H4 (cell line): ENCODE measurements around the gene MRPL17. TPM values are rescaled to one million over a fixed set of nuclear protein-coding genes. Genes with fewer than 3 reads are reported as not detected.

ENCODE experiments used
- DNase-seq: peaks from one replicate; pipeline ENCODE4 v3.0.0-alpha.2; 2015; ENCODE audit warnings: low spot score
- total RNA-seq: library from RNA; depleted of rRNA; stranded (reverse); fragments of >200 nt; shearing (Covaris generic); gene quantifications from 2 replicates; pipeline ENCODE4 v1.2.3, GENCODE V29; 2014

MRPL17 gene
- total RNA-seq, 1 experiment from 2014 or later: 98.8 TPM

- no peak for DNase-seq
Measured at GRCh38 chr11:6682591-6682935, 577 bp downstream of the MRPL17 start.

- DNase-seq: peak; percentile 17
Measured at GRCh38 chr11:6681949-6682348, 1.2 kb downstream of the MRPL17 start.

GRCh38 chr11:6681505-6681904 lies 1.6 kb downstream of the MRPL17 start:
- no peak for DNase-seq

- no peak for DNase-seq
Measured at GRCh38 chr11:6677018-6677417, 6.1 kb downstream of the MRPL17 start.

- DNase-seq: no peak
Measured at GRCh38 chr11:6674862-6675261, 8.3 kb downstream of the MRPL17 start.

DNA sequence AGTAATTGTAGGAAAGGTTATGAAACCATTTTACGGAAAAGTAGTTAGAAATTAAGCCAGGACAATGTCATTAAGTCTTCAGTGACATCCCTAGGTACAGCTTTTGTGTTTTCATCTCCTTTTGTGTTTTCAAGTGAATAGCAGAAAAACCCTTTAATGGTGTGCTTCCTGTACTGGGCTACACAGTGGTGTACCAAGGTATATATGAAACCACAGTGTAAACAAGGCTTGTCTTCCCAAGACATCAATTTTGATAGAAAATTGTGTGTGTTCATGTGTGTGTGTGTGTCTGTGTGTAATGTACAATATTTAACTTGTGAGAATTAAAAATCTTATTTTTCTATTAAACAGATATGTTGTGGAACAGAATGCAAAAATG lies 8.9 kb downstream of the MRPL17 start:
- DNase-seq: no peak

GRCh38 chr11:6673523-6674218 lies 9.5 kb downstream of the MRPL17 start:
- DNase-seq: no peak

DNA sequence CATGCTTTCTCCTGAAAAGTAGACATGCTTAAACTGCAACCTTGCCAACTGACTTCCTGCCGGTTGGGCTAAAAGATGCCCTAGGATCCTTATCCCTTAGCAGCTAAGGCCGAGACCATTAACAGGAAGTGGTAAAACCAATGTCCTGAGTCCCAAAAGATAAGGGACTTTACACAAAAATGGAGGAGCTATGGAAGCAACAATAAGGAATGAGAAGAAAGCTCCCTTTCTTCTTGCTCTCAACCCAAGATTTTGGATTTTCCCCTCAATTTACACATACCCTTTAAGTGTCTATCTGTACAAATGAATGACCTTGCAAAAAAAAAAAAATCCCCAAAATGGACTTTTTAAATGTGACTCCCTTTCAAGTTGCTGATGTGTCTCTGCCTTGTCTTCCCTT lies 11.1 kb downstream of the MRPL17 start:
- DNase-seq: no peak

DNA sequence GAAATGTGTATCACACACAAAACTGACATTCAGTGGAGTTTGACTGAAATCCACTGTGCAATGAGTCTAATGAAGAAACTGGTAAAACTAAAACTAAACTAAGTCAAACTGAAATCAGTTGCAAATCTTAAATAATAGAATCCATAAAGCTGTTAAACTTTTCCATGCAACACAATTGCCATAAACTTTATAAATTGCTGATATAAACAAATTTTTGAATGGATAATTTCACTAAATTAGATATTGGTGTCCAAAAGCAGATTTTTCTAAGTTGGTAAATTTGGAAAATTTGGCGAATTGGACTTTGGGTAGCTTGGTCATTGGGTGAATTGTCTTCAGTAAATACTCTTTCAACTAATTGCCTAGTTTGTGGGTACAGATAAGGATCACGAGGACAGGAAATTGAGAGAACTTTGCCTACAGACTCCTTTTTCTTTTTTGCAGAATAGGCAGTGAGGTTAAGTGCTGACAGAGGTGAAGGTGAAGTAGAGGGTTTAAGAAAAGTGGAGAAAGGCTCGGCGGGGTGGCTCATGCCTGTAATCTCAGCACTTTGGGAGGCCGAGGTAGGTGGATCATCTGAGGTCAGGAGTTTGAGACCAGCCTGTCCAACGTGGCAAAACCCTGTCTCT lies 12.8 kb downstream of the MRPL17 start:
- no peak for DNase-seq

GRCh38 chr11:6667733-6668374 lies 15.3 kb downstream of the MRPL17 start:
- DNase-seq: no peak

- DNase-seq: no peak
Measured at GRCh38 chr11:6666302-6667183, 16.6 kb downstream of the MRPL17 start.

GRCh38 chr11:6664551-6664950 lies 18.6 kb downstream of the MRPL17 start:
- DNase-seq: no peak

DNA sequence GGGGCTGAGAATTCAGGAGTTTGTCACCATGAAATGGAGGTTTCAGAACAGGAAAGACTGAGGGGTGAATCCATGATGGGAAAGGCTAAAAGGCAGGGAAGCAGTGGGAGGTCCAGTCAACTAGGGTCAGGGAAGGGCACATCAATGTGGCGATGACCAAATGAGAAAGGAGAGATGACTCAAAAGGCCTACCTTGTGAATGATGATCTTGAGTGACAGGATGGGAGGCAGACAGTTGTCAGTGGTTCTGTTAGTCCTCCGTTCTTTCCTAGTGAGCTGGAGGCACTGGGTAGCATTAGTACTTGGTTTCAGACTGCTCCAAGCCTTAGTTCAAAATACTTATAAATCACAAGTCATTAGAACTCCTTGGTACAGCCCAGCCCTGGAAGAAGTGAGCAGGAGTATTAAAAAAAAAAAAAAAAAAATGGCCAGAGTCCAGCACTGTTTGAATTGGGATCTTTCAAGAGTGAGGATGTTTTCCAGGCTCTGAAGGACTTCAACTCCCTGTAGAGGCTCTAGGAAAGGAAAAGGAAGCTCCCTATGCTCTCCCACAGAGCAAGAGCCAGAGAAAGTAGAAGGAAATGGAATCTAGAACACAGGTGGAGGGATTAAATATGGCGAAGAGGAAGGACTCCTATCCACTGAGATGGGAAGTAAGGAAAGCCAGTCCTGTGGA lies 19.2 kb downstream of the MRPL17 start:
- DNase-seq: no peak

DNA sequence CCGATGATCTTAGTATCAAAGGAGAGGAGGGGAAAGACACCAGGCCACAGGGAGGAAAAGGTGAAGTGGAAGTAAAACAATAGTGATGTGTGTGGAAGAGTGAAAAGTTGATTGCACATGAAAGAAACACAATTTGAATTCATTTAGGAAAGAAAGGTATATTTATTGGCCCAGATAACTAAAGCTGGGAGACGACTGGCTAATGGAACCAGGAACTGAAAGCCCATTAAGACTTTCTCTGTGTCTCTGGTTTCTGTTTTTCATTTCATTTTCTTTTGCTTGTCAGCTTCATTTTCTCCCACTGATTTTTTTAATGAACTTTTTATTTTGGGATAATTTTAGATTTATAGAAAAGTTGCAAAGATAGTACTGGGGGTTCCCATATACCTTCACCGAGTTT lies 22.4 kb downstream of the MRPL17 start:
- no peak for DNase-seq

DNA sequence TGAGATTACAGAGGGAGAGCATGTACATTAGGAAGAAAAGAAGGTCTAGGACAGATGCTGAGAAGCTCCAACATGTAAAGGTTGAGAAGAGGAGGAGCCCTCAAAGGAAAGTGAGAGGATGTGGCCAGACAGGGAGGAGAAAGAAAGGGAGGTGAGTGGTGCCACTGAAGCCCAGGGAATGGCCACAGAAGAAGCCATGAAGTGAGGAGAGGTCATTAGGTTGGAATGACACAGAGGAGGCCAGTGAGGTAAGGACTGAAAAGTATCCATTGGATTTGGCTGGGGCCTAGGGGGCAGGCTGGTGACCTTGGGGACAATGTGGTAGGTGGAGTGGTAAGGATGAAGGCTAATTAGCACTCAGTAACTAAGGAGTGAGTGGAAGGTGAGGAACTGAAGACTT lies 24.5 kb downstream of the MRPL17 start:
- no peak for DNase-seq

DNA sequence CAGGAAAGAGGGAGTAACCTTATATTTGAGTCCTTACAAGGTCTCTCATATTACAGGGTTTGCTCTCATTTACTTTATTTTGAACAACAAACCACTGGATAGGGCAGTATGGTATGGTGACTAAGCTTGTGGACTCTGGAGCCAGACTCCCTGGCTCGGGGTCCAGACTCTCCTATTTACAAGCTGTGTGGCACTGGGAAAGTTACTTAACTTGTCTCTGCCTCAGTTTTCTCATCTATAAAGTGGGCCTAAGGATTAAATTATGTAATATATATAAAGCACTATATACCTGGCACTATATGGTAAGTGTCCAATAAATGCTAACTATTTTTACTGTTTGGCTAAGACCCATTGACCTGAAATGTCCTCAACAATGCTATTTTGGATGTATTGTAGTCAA lies 25.8 kb downstream of the MRPL17 start:
- no peak for DNase-seq

DNA sequence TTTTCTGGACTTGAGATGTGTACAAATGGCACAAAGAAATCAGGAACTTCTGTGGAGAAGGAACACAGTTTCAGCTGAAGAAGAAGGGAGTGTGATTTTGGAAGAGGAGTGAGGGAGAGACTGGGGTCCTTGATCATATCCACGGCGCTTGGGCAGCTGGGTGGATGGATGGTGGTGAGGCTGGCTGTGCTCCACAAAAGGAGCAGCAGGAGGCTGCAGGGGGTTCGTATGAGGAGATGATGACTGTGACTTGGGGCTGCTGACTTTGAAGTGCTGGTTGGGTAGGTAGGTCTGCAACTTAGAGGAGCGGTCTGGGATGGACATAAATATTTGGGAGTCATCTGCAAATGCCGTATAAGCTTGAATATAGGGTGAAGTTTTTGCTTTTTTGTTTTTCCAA lies 26.2 kb downstream of the MRPL17 start:
- DNase-seq: no peak

GRCh38 chr11:6656584-6656915 lies 26.6 kb downstream of the MRPL17 start:
- DNase-seq: no peak

GRCh38 chr11:6655790-6656583 lies 27.2 kb downstream of the MRPL17 start, which contains the start of gene DCHS1:
Gene DCHS1 (minus strand): TSS chr11:6655809. CDS start chr11:6641613, 14,196 bp downstream.
- no peak for DNase-seq

GRCh38 chr11:6655020-6655789 lies 27.9 kb downstream of the MRPL17 start:
- DNase-seq: no peak
